Karpas-422 (cell line): Measurements from ENCODE around the gene ALK. TPM values are rescaled to one million over a fixed set of nuclear protein-coding genes. Genes with fewer than 3 reads are reported as not detected.
"Not testable (repeated sequence)": the region's sequence is repeated elsewhere in the genome, so short reads cannot be mapped to it uniquely, and the experiment has no call there.

ENCODE experiments used
- DNase-seq: peaks from one replicate; pipeline ENCODE4 v3.0.0-alpha.2; 2015
- H2AFZ ChIP-seq: fragments of 200-600 bp; sonication (generic); 2 replicates; pipeline ENCODE4 v1.6.1; 2014; ENCODE audit warnings: antibody characterized with exemption, low read length, mixed read lengths
- H3K27ac ChIP-seq: fragments of 200-600 bp; sonication (generic); 2 replicates; pipeline ENCODE4 v1.5.1; 2014; ENCODE audit warnings: mild to moderate bottlenecking, low read length, moderate library complexity
- H3K27me3 ChIP-seq: fragments of 200-600 bp; sonication (generic); 2 replicates; pipeline ENCODE4 v1.6.1; 2014; ENCODE audit warnings: low read length, mixed read lengths
- H3K36me3 ChIP-seq: fragments of 200-600 bp; sonication (generic); 2 replicates; pipeline ENCODE4 v1.6.1; 2014; ENCODE audit warnings: low read length, mixed read lengths; ENCODE audit not compliant: insufficient read depth
- H3K4me1 ChIP-seq: fragments of 200-600 bp; sonication (generic); 2 replicates; pipeline ENCODE4 v1.6.1; 2014; ENCODE audit warnings: mild to moderate bottlenecking, low read length, mixed read lengths
- H3K4me2 ChIP-seq: fragments of 200-600 bp; sonication (generic); 2 replicates; pipeline ENCODE4 v1.6.1; 2014; ENCODE audit warnings: low read length, low read depth, mild to moderate bottlenecking; ENCODE audit not compliant: poor library complexity, severe bottlenecking
- H3K4me3 ChIP-seq: fragments of 200-600 bp; sonication (generic); 2 replicates; pipeline ENCODE4 v1.5.1; 2014; ENCODE audit warnings: mild to moderate bottlenecking, antibody characterized with exemption, low read length, mixed read lengths
- H3K79me2 ChIP-seq: fragments of 200-600 bp; sonication (generic); 2 replicates; pipeline ENCODE4 v1.6.1; 2014; ENCODE audit warnings: mild to moderate bottlenecking, low read length, mixed read lengths
- H3K9ac ChIP-seq: fragments of 200-600 bp; sonication (generic); 2 replicates; pipeline ENCODE4 v1.6.0; 2014; ENCODE audit warnings: low read length
- H3K9me2 ChIP-seq: fragments of 200-600 bp; sonication (generic), shearing (Covaris generic); replicated peaks from 2 replicates; pipeline ENCODE4 v1.6.0; 2014; ENCODE audit warnings: mild to moderate bottlenecking, low read length, moderate library complexity; ENCODE audit not compliant: insufficient read depth
- H3K9me3 ChIP-seq: fragments of 300-700, 200-600 bp; sonication (generic); 2 replicates; pipeline ENCODE4 v1.6.1; 2014; ENCODE audit warnings: low read length, mixed read lengths
- H4K20me1 ChIP-seq: fragments of 200-600 bp; sonication (generic); 2 replicates; pipeline ENCODE4 v1.6.1; 2014; ENCODE audit warnings: mild to moderate bottlenecking, antibody characterized with exemption, low read length, low read depth; ENCODE audit not compliant: insufficient read depth
- total RNA-seq: library from RNA; depleted of rRNA; stranded (reverse); fragments of >200 nt; shearing (Covaris generic); gene quantifications from 2 replicates; pipeline ENCODE4 v1.2.3, GENCODE V29; 2014; ENCODE audit warnings: low replicate concordance

ALK gene
- total RNA-seq, 1 experiment from 2014 or later, result not detected

DNA sequence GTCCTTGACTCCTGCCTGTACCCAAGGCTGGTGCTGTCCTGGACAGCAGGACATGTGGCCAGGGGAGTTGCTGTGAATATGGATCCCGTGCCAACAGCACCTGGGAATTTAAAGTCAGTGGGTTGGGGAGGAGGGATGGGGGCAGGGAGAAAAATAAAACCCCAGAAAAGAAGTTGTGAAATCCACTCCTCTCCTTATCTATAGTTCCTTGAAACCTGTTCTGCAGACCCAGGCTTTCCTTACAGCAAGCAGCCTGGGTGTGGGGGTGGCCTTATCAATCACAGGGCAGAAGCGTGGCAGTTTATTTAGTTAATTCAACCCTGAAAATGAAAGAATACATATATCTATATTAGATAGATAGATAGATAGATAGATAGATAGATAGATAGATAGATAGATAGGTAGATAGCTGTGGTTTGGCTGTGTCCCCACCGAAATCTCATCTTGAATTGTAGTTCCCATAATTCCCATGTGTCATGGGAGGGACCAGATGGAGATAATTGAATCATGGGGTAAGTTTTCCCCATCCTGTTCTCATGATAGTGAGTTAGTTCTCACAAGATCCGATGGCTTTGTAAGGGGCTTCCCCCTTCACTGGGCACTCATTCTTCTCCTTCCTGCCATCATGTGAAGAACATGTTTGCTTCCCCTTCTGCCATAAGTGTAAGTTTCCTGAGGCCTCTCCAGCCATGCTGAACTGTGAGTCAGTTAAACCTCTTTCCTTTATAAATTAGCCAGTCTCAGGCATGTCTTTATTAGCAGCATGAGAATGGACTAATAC, 667.7 kb downstream of the ALK start:
- not testable (repeated sequence) for H3K36me3 ChIP-seq, DNase-seq, H3K4me3 ChIP-seq, H3K4me1 ChIP-seq, H3K27me3 ChIP-seq, H2AFZ ChIP-seq, H3K9me2 ChIP-seq, H3K9ac ChIP-seq, H3K4me2 ChIP-seq, H3K9me3 ChIP-seq, H3K79me2 ChIP-seq, H3K27ac ChIP-seq, H4K20me1 ChIP-seq

DNA sequence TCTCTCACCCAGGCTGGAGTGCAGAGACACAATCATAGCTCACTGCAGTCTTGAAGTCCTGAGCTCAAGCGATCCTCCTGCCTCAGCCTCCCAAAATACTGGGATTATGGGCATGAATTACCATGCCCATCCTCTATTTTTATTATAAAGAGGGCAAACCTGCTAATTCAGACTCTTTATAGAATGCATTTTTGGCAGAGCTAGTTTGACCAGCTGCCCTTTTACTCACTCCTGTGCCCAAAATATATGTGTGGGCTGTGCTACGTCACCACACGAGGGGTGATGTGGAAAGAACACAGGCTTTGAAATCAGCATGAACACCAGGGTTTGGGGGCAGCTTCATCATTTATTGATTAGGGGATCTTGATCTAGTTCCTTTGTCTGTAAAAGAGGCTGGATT, 668.4 kb downstream of the ALK start:
- Histone ChIP-seq H2AFZ (no peak overlapping the region), H3K27me3 (no peaks in the 10 kb centered on the region), H3K79me2 (no peaks in the 10 kb centered on the region), H3K9me2 (no peaks in the 10 kb centered on the region), H3K4me1 (no peaks in the 10 kb centered on the region), H3K4me3 (no peak overlapping the region), H3K4me2 (no peak overlapping the region), H3K27ac (no peak overlapping the region), H3K36me3 (no peaks in the 10 kb centered on the region), H4K20me1 (no peaks in the 10 kb centered on the region), H3K9ac (no peak overlapping the region), H3K9me3 (no peaks in the 10 kb centered on the region)
- DNase-seq, result no peak

DNA sequence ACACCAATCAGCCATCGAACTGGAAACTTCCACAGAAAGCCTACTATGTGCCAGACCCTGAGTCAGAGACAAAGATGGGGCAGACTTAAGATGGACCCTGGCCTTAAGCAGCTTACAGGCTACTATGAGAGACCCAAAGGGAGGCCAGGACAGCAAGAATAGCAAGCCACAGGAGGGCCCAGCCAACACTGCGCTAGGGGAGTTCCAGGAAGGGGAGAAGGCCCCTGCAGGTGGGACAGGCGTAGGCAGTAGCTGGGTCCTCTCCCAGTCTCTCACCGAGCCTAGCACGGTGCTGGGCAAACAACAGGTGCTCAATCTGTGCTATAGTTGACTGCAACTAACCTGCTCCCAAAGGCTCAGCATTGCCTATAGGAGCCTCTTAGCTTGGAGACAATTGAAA, 670.0 kb downstream of the ALK start:
- Histone ChIP-seq H3K27ac (no peak overlapping the region), H3K36me3 (no peaks in the 10 kb centered on the region), H4K20me1 (no peaks in the 10 kb centered on the region), H2AFZ (no peak overlapping the region), H3K4me1 (no peaks in the 10 kb centered on the region), H3K27me3 (no peaks in the 10 kb centered on the region), H3K79me2 (no peaks in the 10 kb centered on the region), H3K9me3 (no peaks in the 10 kb centered on the region), H3K4me3 (no peak overlapping the region), H3K9ac (no peak overlapping the region), H3K9me2 (no peaks in the 10 kb centered on the region), H3K4me2 (no peak overlapping the region)
- no peak for DNase-seq

DNA sequence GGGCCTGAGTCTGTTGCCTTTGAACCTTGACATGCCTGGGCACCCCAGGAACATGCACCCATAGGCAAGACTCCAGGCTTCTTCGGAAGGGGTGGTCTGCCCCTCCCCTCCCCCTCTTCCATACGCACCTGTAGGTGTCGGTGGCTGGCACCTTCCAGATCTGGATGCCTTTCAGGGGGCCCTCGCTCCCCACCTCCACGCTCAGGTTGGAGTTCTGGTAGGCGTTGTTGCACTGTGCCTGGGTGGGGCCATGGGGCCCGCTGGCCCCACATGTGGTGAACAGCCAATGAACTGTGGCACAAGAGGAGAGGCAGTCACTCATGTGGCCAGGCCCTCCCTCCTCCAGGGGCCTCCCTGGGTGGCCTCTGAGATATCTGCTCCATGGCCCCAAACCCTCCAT, 670.4 kb downstream of the ALK start:
- Histone ChIP-seq H3K4me2 (no peak overlapping the region), H3K4me1 (no peaks in the 10 kb centered on the region), H3K9me3 (no peaks in the 10 kb centered on the region), H3K9ac (no peak overlapping the region), H3K79me2 (no peaks in the 10 kb centered on the region), H3K27ac (no peak overlapping the region), H4K20me1 (no peaks in the 10 kb centered on the region), H3K9me2 (no peaks in the 10 kb centered on the region), H3K36me3 (no peaks in the 10 kb centered on the region), H2AFZ (no peak overlapping the region), H3K4me3 (no peak overlapping the region), H3K27me3 (no peaks in the 10 kb centered on the region)
- DNase-seq, result no peak

DNA sequence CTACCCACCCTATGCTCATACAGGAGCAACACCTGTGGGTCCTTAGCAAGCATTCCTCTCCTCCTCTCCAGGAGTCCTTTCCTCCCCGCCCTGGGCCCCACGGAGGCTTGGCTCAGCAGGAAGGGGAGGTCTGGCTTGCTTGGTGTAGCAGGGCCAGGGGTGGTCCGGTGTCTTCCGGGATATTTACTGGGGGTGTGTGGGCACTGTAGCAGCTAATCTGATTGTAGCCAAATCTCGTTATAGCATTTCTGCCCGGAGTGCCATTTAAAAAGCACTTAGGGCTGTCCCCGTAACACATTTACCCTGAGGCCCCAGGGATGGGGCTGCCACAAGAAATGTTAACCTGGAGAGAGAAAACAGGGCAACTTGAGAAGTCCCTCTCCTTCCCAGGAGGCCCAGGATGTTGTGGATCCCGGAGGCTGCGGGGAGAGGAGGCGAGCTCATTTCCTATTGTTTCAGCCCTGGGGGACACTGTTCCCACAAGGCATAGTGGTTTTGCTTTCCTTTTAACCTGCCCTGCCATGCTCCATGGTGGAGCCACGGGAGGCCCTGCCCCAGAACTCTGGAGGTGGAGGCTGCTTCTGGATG, 671.6 kb downstream of the ALK start:
- Histone ChIP-seq H3K27ac (no peak overlapping the region), H3K9me2 (no peaks in the 10 kb centered on the region), H3K4me2 (no peak overlapping the region), H2AFZ (no peak overlapping the region), H3K9ac (no peak overlapping the region), H3K27me3 (no peaks in the 10 kb centered on the region), H4K20me1 (no peaks in the 10 kb centered on the region), H3K4me1 (no peaks in the 10 kb centered on the region), H3K4me3 (no peak overlapping the region), H3K9me3 (no peaks in the 10 kb centered on the region), H3K79me2 (no peaks in the 10 kb centered on the region), H3K36me3 (no peaks in the 10 kb centered on the region)
- DNase-seq, result no peak

DNA sequence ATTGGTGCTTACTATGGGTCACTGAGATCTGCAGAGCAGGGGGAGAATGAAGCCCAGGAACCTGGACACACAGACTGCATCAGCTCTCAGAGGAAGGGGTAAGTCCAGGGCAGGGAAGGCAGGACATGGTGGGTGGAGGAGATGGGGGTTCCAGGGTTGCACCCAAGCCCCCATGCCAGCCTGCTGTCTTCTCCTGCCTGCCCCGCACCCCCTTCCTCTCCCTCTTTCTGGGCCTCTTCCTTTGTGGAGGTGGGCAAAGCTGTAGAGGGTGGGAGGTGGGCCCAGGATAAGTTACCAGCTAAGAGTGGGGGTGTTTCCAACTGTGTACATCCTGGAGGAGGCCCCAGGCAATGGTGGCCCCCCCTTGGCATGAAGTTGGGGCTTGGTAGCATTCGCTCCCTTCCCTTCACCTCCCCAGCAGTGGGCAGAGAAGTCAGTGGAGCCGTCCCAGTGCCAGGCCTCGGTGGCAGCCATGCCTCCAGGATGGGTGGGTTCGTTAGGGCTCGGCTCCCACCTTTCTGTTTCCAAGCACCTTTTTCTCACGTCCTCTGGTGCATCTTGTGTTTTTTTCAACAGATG, 674.0 kb downstream of the ALK start:
- Histone ChIP-seq H3K4me3 (no peak overlapping the region), H3K9me2 (no peaks in the 10 kb centered on the region), H3K79me2 (no peaks in the 10 kb centered on the region), H4K20me1 (no peaks in the 10 kb centered on the region), H3K9ac (no peak overlapping the region), H2AFZ (no peak overlapping the region), H3K27me3 (no peaks in the 10 kb centered on the region), H3K9me3 (no peaks in the 10 kb centered on the region), H3K36me3 (no peaks in the 10 kb centered on the region), H3K27ac (no peak overlapping the region), H3K4me2 (no peak overlapping the region), H3K4me1 (no peaks in the 10 kb centered on the region)
- no peak for DNase-seq

DNA sequence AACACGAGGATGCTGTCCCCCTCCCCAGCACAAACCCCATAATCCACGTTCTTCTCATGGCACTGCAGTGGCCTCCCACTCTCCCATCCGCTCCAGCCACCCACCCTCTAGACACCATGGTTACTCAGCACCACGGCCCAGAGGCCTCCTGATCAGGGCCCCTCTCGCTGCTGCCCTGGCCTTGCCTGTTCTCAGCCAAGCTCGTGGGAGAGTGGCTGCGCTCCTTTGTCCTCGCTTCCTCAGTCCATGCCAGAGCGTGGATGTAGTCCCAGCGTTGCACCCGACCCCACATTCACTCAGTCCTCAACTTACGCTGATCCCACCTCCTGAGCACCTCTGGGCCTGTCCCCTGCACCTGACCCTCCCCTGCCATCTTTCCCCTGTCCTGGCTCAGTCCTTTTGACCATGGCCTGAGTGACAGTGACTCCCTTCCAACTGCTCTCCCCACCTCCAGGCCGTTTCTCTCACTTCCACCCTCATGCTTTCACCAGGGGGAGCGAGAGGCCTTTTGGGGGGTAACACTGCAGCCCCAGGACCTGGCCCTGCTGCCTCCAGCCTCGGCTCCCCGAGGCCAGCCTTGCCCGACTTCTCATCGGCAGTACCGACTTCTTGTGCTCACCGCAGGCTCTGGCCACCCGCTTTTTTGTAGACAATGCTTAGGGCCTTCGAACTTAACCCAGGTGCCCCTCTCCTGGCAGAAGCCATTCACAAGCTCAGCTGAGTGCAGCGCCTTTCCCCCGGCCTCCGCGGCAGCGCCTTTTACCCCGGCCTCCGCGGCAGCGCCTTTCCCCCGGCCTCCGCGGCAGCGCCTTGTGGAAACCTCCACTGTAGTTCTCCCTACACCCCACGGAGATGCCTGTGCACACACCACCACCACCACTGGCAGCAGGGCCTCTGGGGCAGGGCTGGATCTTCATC, 674.7 kb downstream of the ALK start:
- H3K9ac ChIP-seq, result no peak overlapping the region
- no peak for DNase-seq
- no peak overlapping the region for H3K4me3 ChIP-seq
- no peaks in the 10 kb centered on the region for H4K20me1 ChIP-seq
- no peak overlapping the region for H3K27ac ChIP-seq
- no peak overlapping the region for H2AFZ ChIP-seq
- H3K36me3 ChIP-seq, result no peaks in the 10 kb centered on the region
- H3K4me1 ChIP-seq, result peaks cover 4% of the 10 kb centered on the region; the same call in 1 of the 2 replicates
- H3K9me2 ChIP-seq, result no peaks in the 10 kb centered on the region
- H3K9me3 ChIP-seq, result no peaks in the 10 kb centered on the region
- no peaks in the 10 kb centered on the region for H3K79me2 ChIP-seq
- H3K4me2 ChIP-seq, result no peak overlapping the region
- H3K27me3 ChIP-seq, result no peaks in the 10 kb centered on the region
